CD4-positive, alpha-beta T cell treated with Interleukin-2 at 100 ng/mL for 4 hours (primary cell): Measurements from ENCODE around the gene RSF1.
A peak's percentile ranks its signal among the peaks of the same experiment; 100 is the strongest.
"Not testable (repeated sequence)": the region's sequence is repeated elsewhere in the genome, so short reads cannot be mapped to it uniquely, and the experiment has no call there.

Source experiments
- DNase-seq: peaks from one replicate; pipeline ENCODE4 v3.0.0-alpha.2; 2020; ENCODE audit warnings: low spot score

RSF1 gene

GRCh38 chr11:77687088-77687487, 133.4 kb downstream of the RSF1 start:
- DNase-seq: no peak

- DNase-seq: no peak
These were observed 143.4 kb downstream of the RSF1 start for GRCh38 chr11:77677138-77677537.

GRCh38 chr11:77672264-77672663, 148.3 kb downstream of the RSF1 start:
- DNase-seq: no peak

- no peak for DNase-seq
These were observed 150.5 kb downstream of the RSF1 start for GRCh38 chr11:77669848-77670511.

GRCh38 chr11:77668760-77669159, 151.8 kb downstream of the RSF1 start:
- no peak for DNase-seq

GRCh38 chr11:77665240-77665965, 155.1 kb downstream of the RSF1 start:
- DNase-seq: no peak

- DNase-seq: no peak
These were observed 158.9 kb downstream of the RSF1 start for GRCh38 chr11:77661670-77662069.

GRCh38 chr11:77660947-77661346, 159.6 kb downstream of the RSF1 start:
- DNase-seq: no peak

GRCh38 chr11:77658213-77659013, 162.1 kb downstream of the RSF1 start:
- no peak for DNase-seq

- DNase-seq: no peak
These were observed 164.2 kb downstream of the RSF1 start for GRCh38 chr11:77656362-77656761.

- DNase-seq: no peak
These were observed 165.6 kb downstream of the RSF1 start for GRCh38 chr11:77654770-77655434.

GRCh38 chr11:77650123-77650522, 170.4 kb downstream of the RSF1 start:
- DNase-seq: no peak

GRCh38 chr11:77647654-77648305, 172.7 kb downstream of the RSF1 start:
- no peak for DNase-seq

GRCh38 chr11:77644887-77645286, 175.6 kb downstream of the RSF1 start:
- DNase-seq: no peak

GRCh38 chr11:77642228-77642627, 178.3 kb downstream of the RSF1 start:
- no peak for DNase-seq

GRCh38 chr11:77637345-77638165, 183.0 kb downstream of the RSF1 start, which contains the start of gene CLNS1A:
Gene CLNS1A (minus strand): TSS chr11:77637794. CDS start chr11:77637714, 80 bp downstream.
- peak; percentile 84 for DNase-seq

GRCh38 chr11:77636731-77637344, 183.7 kb downstream of the RSF1 start:
- no peak for DNase-seq

GRCh38 chr11:77633926-77634325, 186.6 kb downstream of the RSF1 start:
- not testable (repeated sequence) for DNase-seq

- DNase-seq: no peak
These were observed 190.3 kb downstream of the RSF1 start for GRCh38 chr11:77630157-77630710.
